ENCODE measurements around the gene MUC2.

Gene MUC2

GRCh38 chr11:1088927-1089737, 14.5 kb downstream of the MUC2 start:
- DNase-seq = no peak

DNA sequence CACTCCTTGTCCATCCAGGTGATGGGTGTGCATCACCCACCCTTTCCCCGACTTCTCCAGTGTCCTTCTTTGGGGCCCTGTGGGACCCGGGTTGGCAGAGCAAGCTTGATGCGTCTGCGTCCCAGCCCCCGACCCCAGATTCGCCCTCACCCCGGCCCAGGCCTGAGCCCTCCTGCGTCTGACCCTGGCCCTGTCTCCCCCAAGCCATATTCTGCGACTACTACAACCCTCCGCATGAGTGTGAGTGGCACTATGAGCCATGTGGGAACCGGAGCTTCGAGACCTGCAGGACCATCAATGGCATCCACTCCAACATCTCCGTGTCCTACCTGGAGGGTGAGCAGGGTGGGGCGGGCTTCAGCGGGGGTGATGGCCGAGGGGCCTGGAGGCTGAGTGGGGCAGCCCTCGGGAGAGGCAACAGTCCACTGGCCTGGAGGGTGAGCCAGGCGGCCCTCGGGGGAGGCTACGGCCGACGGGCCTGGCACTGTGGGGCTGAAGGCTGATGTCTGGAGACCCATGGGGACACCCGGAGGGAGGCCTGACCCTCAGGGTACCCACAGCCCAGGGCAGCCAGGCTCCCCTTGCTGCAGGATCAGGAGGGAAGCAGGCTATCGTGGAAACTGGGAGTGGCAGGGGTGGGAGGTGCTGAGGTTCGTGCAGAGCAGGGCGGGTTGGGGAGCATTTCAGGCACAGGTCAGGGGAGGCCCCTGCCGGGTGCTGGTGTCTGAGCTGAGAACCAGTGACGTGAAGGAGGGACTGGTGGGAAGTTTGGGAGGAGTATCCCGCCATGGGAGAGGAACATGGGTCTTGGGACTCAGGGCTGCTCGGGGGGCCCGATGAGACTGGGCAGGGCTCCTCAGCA, 15.3 kb downstream of the MUC2 start:
- no peak for DNase-seq

- DNase-seq = no peak
Measured at GRCh38 chr11:1090600-1091331, 16.1 kb downstream of the MUC2 start.

- DNase-seq = no peak
Measured at GRCh38 chr11:1091332-1092083, 16.8 kb downstream of the MUC2 start.

- DNase-seq = no peak
Measured at GRCh38 chr11:1092145-1092670, 17.5 kb downstream of the MUC2 start.

- no peak for DNase-seq
Measured at GRCh38 chr11:1092919-1093318, 18.2 kb downstream of the MUC2 start.

DNA sequence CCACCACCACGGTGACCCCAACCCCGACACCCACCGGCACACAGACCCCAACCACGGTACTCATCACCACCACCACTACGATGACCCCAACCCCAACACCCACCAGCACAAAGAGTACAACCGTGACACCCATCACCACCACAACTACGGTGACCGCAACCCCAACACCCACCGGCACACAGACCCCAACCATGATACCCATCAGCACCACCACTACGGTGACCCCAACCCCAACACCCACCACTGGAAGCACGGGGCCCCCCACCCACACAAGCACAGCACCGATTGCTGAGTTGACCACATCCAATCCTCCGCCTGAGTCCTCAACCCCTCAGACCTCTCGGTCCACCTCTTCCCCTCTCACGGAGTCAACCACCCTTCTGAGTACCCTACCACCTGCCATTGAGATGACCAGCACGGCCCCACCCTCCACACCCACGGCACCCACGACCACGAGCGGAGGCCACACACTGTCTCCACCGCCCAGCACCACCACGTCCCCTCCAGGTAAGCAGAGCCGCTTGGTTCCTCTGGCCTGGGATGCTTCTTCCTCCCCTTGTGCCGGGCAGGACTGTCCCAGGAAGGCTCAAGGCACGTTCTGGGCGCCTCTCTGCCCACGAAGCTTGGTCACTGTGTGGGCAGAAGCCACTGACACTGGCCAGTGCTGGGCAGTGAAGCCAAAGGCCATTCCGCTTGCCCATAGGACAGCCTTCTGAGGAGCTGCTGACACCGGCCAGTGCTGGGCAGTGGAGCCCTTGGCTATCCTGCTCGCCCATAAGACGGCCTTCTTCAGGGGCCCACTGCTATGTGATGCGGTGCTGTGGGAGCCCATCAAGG, 25.1 kb downstream of the MUC2 start:
- DNase-seq = no peak

DNA sequence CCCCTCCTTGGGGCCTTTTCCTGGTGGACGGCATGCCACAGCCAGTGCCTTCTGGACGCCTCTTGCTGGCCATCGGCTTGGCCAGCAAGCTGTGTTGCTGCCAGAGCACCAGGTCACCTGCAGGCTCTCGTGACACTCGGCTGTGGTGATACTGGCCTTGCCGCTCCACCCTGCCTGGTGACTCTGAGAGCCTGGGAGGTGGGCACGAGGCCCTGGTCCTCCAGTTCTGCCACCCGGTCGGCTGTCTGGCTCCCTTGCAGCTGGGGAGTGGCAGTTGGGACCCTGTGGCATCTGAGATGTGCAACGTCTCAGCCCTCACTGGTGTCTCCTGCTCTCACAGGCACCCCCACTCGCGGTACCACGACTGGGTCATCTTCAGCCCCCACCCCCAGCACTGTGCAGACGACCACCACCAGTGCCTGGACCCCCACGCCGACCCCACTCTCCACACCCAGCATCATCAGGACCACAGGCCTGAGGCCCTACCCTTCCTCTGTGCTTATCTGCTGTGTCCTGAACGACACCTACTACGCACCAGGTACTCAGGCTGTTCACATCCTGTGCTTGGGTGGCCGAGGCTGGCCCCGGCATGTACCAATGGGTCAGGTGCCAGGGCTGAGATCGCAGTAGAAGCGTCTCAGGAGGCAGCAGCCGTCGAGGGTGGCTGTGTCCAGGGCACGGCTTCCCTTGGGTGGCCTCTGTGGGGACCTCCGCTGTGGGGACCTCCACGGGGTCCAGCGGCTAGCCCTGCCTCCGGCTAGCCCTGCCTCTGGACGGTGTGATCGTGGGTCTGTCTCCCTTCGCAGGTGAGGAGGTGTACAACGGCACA, 26.0 kb downstream of the MUC2 start:
- DNase-seq = no peak

GRCh38 chr11:1101318-1102089, 26.8 kb downstream of the MUC2 start:
- DNase-seq = no peak

- DNase-seq = no peak
Measured at GRCh38 chr11:1102221-1102971, 27.7 kb downstream of the MUC2 start.

DNA sequence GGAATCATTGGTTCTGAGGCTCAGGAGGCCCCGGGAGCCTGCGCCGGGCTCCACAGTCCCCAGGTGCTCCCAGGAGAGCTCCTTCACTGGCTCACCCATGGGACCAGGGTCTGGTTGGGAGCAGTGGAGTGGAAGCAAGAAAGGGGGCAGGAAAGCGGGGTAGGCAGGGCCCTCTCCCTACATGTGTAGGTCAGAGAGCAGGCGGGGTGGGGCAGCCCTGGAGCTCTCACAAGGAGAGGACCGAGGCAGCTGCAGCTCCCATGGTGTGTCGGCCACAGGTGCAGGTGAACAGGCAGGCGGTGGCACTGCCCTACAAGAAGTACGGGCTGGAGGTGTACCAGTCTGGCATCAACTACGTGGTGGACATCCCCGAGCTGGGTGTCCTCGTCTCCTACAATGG, 28.3 kb downstream of the MUC2 start:
- DNase-seq = no peak

- DNase-seq = no peak
Measured at GRCh38 chr11:1103401-1104360, 29.0 kb downstream of the MUC2 start.

DNA sequence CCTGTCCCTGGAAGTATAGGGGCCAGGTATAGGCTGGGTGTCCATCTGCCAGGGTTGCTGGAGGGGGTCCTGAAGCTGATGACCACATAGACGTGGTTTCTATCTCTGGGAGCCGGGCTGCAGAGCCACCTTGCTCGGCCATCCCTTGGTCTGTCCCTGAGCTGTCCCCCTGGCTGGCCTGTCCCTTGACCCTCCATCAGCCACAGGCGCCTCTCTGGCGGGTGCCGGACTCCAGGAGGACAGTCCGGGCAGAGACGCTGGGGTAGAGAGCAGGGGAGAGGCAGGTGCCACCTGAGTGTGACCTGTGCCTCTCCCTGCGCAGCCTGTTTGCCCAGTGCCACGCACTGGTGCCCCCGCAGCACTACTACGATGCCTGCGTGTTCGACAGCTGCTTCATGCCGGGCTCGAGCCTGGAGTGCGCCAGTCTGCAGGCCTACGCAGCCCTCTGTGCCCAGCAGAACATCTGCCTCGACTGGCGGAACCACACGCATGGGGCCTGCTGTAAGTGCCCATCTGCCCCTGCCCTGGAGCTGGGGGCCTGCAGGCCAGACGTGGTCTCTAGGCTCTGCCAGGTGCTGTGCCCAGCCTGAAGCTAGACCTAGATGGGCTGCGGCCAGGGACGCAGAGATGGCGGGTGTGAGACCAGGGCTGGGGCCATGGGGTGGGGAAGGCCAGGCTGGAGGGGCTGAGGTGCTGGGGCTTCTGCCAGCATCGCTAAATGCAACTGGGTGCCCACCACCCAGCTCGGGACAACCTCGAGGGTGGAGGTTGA, 29.9 kb downstream of the MUC2 start:
- no peak for DNase-seq

- DNase-seq = no peak
Measured at GRCh38 chr11:1105183-1105565, 30.5 kb downstream of the MUC2 start.

DNA sequence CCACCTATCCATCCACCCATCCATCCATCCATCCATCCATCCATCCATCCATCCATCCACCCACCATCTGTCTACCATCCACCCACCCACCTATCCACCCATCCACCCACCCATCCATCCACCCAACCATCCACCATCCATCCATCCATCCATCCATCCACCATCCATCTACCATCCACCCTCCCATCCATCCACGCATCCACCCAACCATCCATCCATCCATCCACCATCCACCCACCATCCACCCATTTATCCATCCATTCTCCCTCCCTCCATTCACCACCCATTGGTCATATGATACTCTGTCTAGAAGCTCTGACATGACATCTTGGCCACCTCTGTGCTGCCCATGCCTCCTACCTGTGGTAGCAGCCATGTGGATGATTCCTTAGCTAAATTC, 31.7 kb downstream of the MUC2 start:
- DNase-seq = no peak

GRCh38 chr11:1107316-1108245, 32.9 kb downstream of the MUC2 start:
- no peak for DNase-seq

All from NCI-H1092 treated with DMSO at 0.1 percent for 48 hours (cell line).